H1 (cell line): ENCODE results near the gene PTGFR. TPM values are rescaled to one million over a fixed set of nuclear protein-coding genes. Genes with fewer than 3 reads are reported as not detected.

ENCODE experiments used
- CTCF ChIA-PET: fragments of 300-600 bp; sonication (Branson Sonifier 250); formaldehyde crosslinking; loops from one replicate; lab custom pipeline; 2021; ENCODE audit not compliant: partially characterized antibody; lab: Charles Lee
- POLR2A ChIA-PET: fragments of 300-600 bp; sonication (Branson Sonifier 250); formaldehyde crosslinking; loops from one replicate; lab custom pipeline; 2021; ENCODE audit warnings: inconsistent platforms; ENCODE audit not compliant: partially characterized antibody; lab: Charles Lee
- DNase-seq, 2 experiments: peaks; one replicate each; pipeline versions ENCODE4 v3.0.0 to v3.0.0-alpha.2; 2010 to 2022; ENCODE audit warnings: low spot score in 2 of 2, low read depth in 1 of 2, mixed read lengths in 1 of 2
- FAIRE-seq: peaks from 2 replicates; lab custom pipeline; 2011; peaks lifted over from hg19 to GRCh38; lab: Jason Lieb, UNC
- H2AFZ ChIP-seq: 2 replicates; pipeline ENCODE4 v1.8.1; 2012; ENCODE audit warnings: low read length, inconsistent platforms
- H2AK5ac ChIP-seq: 2 replicates; pipeline ENCODE4 v1.6.1; 2013; ENCODE audit warnings: low read depth, low read length
- H2BK120ac ChIP-seq: replicated peaks from 2 replicates; pipeline ENCODE3; 2013; ENCODE audit warnings: low read depth, low read length, inconsistent platforms
- H2BK12ac ChIP-seq: 2 replicates; pipeline ENCODE4 v1.6.1; 2013; ENCODE audit warnings: low read depth, low read length
- H2BK15ac ChIP-seq: 2 replicates; pipeline ENCODE4 v1.6.1; 2013; ENCODE audit warnings: low read length
- H2BK20ac ChIP-seq: 2 replicates; pipeline ENCODE4 v1.6.1; 2013; ENCODE audit warnings: low read length
- H2BK5ac ChIP-seq: 2 replicates; pipeline ENCODE4 v1.6.1; 2013; ENCODE audit warnings: low read depth, low read length
- H3K14ac ChIP-seq: 2 replicates; pipeline ENCODE4 v1.6.1; 2013; ENCODE audit warnings: inconsistent platforms; ENCODE audit not compliant: insufficient read length
- H3K18ac ChIP-seq: 2 replicates; pipeline ENCODE4 v1.6.1; 2013; ENCODE audit warnings: low read length; ENCODE audit errors: extremely low read depth
- H3K23ac ChIP-seq: 2 replicates; pipeline ENCODE4 v1.6.1; 2013; ENCODE audit warnings: inconsistent platforms; ENCODE audit not compliant: insufficient read length
- H3K23me2 ChIP-seq: 2 replicates; pipeline ENCODE4 v1.6.1; 2013; ENCODE audit warnings: low read depth, low read length
- H3K27ac ChIP-seq: 2 replicates; pipeline ENCODE4 v1.6.1; 2011; ENCODE audit warnings: low read depth, low read length, inconsistent platforms
- H3K27me3 ChIP-seq, 4 experiments: replicated peaks in 1 of 4; 1 replicate in 1 of 4; 2 replicates in 3 of 4; pipeline versions ENCODE4 v1.6.1 to v1.8.1; 2011 to 2013; ENCODE audit warnings: low read length in 3 of 4, mild to moderate bottlenecking in 3 of 4, inconsistent platforms in 2 of 4, mixed read lengths in 2 of 4, moderate library complexity in 1 of 4; ENCODE audit not compliant: control insufficient read depth in 3 of 4, insufficient read depth in 3 of 4; ENCODE audit errors: extremely low read depth in 1 of 4
- H3K36me3 ChIP-seq, 4 experiments: 2 replicates each; pipeline versions ENCODE4 v1.6.1 to v1.8.1; 2011 to 2013; ENCODE audit warnings: mild to moderate bottlenecking in 4 of 4, low read length in 3 of 4, moderate library complexity in 2 of 4, control low read depth in 1 of 4, inconsistent platforms in 1 of 4; ENCODE audit not compliant: insufficient read depth in 4 of 4, control insufficient read depth in 2 of 4
- H3K4ac ChIP-seq: replicated peaks from 2 replicates; pipeline ENCODE3; 2013; ENCODE audit warnings: low read length, low read depth, mixed read lengths, inconsistent platforms; ENCODE audit not compliant: insufficient read length
- H3K4me1 ChIP-seq, 4 experiments: replicated peaks in 1 of 4; 1 replicate in 1 of 4; 2 replicates in 3 of 4; pipeline versions ENCODE4 v1.6.1 to v1.8.1; 2011 to 2013; ENCODE audit warnings: low read length in 3 of 4, inconsistent platforms in 2 of 4, mixed read lengths in 1 of 4; ENCODE audit not compliant: insufficient read depth in 4 of 4, control insufficient read depth in 3 of 4
- H3K4me2 ChIP-seq, 2 experiments: 2 replicates each; pipeline versions ENCODE4 v1.6.1 to v1.8.1; 2011 to 2013; ENCODE audit warnings: low read depth in 2 of 2, low read length in 2 of 2, control low read depth in 1 of 2, inconsistent platforms in 1 of 2, mild to moderate bottlenecking in 1 of 2; ENCODE audit not compliant: insufficient read depth in 1 of 2
- H3K4me3 ChIP-seq, 4 experiments: fragments of 200-600, 300-600 bp in 1 of 4; sonication (generic), shearing (Covaris generic), sonication (Bioruptor Twin) in 1 of 4; 2 replicates each; pipeline versions ENCODE4 v1.5.1 to v1.8.1; 2011 to 2016; ENCODE audit warnings: low read length in 4 of 4, low read depth in 3 of 4, control low read depth in 2 of 4, inconsistent platforms in 2 of 4, mild to moderate bottlenecking in 2 of 4, mixed read lengths in 1 of 4, moderate library complexity in 1 of 4; ENCODE audit not compliant: insufficient read depth in 2 of 4; ENCODE audit errors: extremely low read depth in 1 of 4
- H3K56ac ChIP-seq: replicated peaks from 2 replicates; pipeline ENCODE3; 2013; ENCODE audit warnings: low read depth, mild to moderate bottlenecking, mixed read lengths, low read length, inconsistent platforms; ENCODE audit not compliant: insufficient read length
- H3K79me1 ChIP-seq: 2 replicates; pipeline ENCODE4 v1.6.1; 2013; ENCODE audit warnings: low read depth, low read length, control low read depth
- H3K79me2 ChIP-seq, 2 experiments: 2 replicates each; pipeline versions ENCODE4 v1.6.1 to v1.8.1; 2012 to 2013; ENCODE audit warnings: low read length in 2 of 2, mild to moderate bottlenecking in 2 of 2, inconsistent platforms in 1 of 2; ENCODE audit not compliant: insufficient read depth in 2 of 2, control insufficient read depth in 1 of 2
- H3K9ac ChIP-seq, 4 experiments: replicated peaks in 1 of 4; 1 replicate in 1 of 4; 2 replicates in 3 of 4; pipeline versions ENCODE4 v1.6.1 to v1.8.1; 2011 to 2013; ENCODE audit warnings: low read depth in 3 of 4, low read length in 3 of 4, control low read depth in 2 of 4, mild to moderate bottlenecking in 2 of 4, moderate library complexity in 2 of 4, inconsistent platforms in 1 of 4; ENCODE audit errors: extremely low read depth in 1 of 4
- H3K9me3 ChIP-seq, 2 experiments: 2 replicates each; pipeline versions ENCODE4 v1.6.1 to v1.8.1; 2012 to 2013; ENCODE audit warnings: mild to moderate bottlenecking in 2 of 2, moderate library complexity in 2 of 2, control low read depth in 1 of 2, inconsistent platforms in 1 of 2, low read depth in 1 of 2, low read length in 1 of 2, mixed read lengths in 1 of 2; ENCODE audit not compliant: insufficient read depth in 2 of 2
- H4K20me1 ChIP-seq, 2 experiments: replicated peaks in 1 of 2; 2 replicates each; pipeline versions ENCODE3 to v1.8.1; 2011 to 2013; ENCODE audit warnings: inconsistent platforms in 2 of 2, low read length in 2 of 2, mild to moderate bottlenecking in 1 of 2; ENCODE audit not compliant: insufficient read depth in 2 of 2, control insufficient read depth in 1 of 2
- H4K5ac ChIP-seq: 2 replicates; pipeline ENCODE4 v1.6.1; 2013; ENCODE audit warnings: low read length, low read depth, mixed read lengths, inconsistent platforms; ENCODE audit not compliant: insufficient read length
- H4K8ac ChIP-seq: 2 replicates; pipeline ENCODE4 v1.8.0; 2013; ENCODE audit warnings: mild to moderate bottlenecking, moderate library complexity, low read length, inconsistent platforms; ENCODE audit not compliant: insufficient read depth; ENCODE audit errors: extremely low read depth
- H4K91ac ChIP-seq: replicated peaks from 2 replicates; pipeline ENCODE3; 2013; ENCODE audit warnings: low read length, mixed read lengths, inconsistent platforms; ENCODE audit not compliant: insufficient read length
- ATF2 ChIP-seq: IDR thresholded peaks from 2 replicates; pipeline ENCODE4 v1.6.1; 2012; ENCODE audit warnings: low read length, inconsistent platforms
- CREB1 ChIP-seq: IDR thresholded peaks from 2 replicates; pipeline ENCODE4 v1.6.1; 2012; ENCODE audit warnings: inconsistent platforms
- KDM1A ChIP-seq: fragments of 200-600, 300-600 bp; sonication (generic); IDR thresholded peaks from 2 replicates; pipeline ENCODE4 v1.7.1; 2016; ENCODE audit warnings: mild to moderate bottlenecking, low read length, borderline replicate concordance
- SAP30 ChIP-seq: fragments of 300-600 bp; sonication (generic); IDR thresholded peaks from 2 replicates; pipeline ENCODE4 v1.7.1; 2012; ENCODE audit warnings: low read length, moderate library complexity, mild to moderate bottlenecking, inconsistent platforms; ENCODE audit not compliant: insufficient read depth, insufficient replicate concordance
- SIRT6 ChIP-seq: IDR thresholded peaks from one replicate; pipeline ENCODE4 v1.7.1; 2012; ENCODE audit warnings: low read length, inconsistent platforms
- SP2 ChIP-seq: IDR thresholded peaks from 2 replicates; pipeline ENCODE4 v1.6.1; 2012; ENCODE audit warnings: mild to moderate bottlenecking, low read length, inconsistent platforms
- TBP ChIP-seq: IDR thresholded peaks from 2 replicates; pipeline ENCODE4 v1.6.1; 2011; ENCODE audit warnings: low read depth, low read length, improper control_type of control experiment
- WGBS, 2 experiments: shearing (Covaris generic) in 1 of 2; methylation state at CpG; one replicate each; pipeline versions ENCODE4 v1.1.6 to v1.1.7; 2013 to 2015; ENCODE audit warnings: low lambda C conversion rate in 2 of 2, mixed read lengths in 2 of 2, inconsistent platforms in 1 of 2, low coverage in 1 of 2, missing lambda C conversion rate in 1 of 2; ENCODE audit not compliant: insufficient replicate concordance in 2 of 2, insufficient coverage in 1 of 2, insufficient read length in 1 of 2; ENCODE audit errors: extremely low coverage in 1 of 2, missing lambda C conversion rate in 1 of 2; 5-methylcytosine and 5-hydroxymethylcytosine counted together
- polyA plus RNA-seq, 7 experiments: library from polyadenylated mRNA; depleted of rRNA in 3 of 7; stranded (reverse) in 5 of 7; unstranded in 2 of 7; fragments of >200 nt in 5 of 7; fragments of 200-250 nt in 2 of 7; gene quantifications; 1 replicate in 5 of 7; 2 replicates in 1 of 7; 4 replicates in 1 of 7; pipeline versions ENCODE4 v1.2.1 to v1.2.3, GENCODE V29; 2011 to 2013; ENCODE audit warnings: missing spikeins in 2 of 7, mixed read lengths in 2 of 7
- total RNA-seq: library from RNA; stranded (reverse); fragmentation: NEBNext Ultra II Directional; extraction: Animal tissue kit (Norgen Biotek cat#: 25700); gene quantifications from 2 replicates; pipeline ENCODE4 v1.2.1, GENCODE V29; 2021
- TF ChIP-seq, protein P1 (sequence below): IDR thresholded peaks from 2 replicates; pipeline ENCODE4 v1.6.1; 2011; ENCODE audit warnings: low read length, improper control_type of control experiment
- TF ChIP-seq, protein P2 (sequence below): IDR thresholded peaks from 2 replicates; pipeline ENCODE4 v1.6.1; 2012; ENCODE audit warnings: inconsistent platforms
- TF ChIP-seq, protein P3 (sequence below): IDR thresholded peaks from 2 replicates; pipeline ENCODE4 v1.6.1; 2012; ENCODE audit warnings: inconsistent platforms

Gene PTGFR
- total and polyA plus RNA-seq, 2 of the 8 experiments (the other 6 are each of a cell fraction or from before 2014, with no cell fraction given): 0.02 TPM; not detected in 1

- Histone ChIP-seq H3K27me3 (no peaks in the 10 kb centered on the region), H3K36me3 (no peaks in the 10 kb centered on the region), H3K4ac (no peak overlapping the region), H2BK120ac (no peak overlapping the region), H3K4me1 (no peaks in the 10 kb centered on the region), H3K56ac (no peak overlapping the region), H2BK5ac (no peak overlapping the region), H3K4me3 (no peak overlapping the region), H2AK5ac (no peak overlapping the region), H2BK15ac (no peak overlapping the region), H4K20me1 (no peaks in the 10 kb centered on the region), H3K79me2 (no peaks in the 10 kb centered on the region), H3K18ac (no peak overlapping the region), H4K91ac (no peak overlapping the region), H3K23ac (no peak overlapping the region), H2AFZ (no peak overlapping the region), H3K9me3 (no peaks in the 10 kb centered on the region), H2BK12ac (no peak overlapping the region), H4K8ac (no peak overlapping the region), H3K14ac (no peak overlapping the region), H3K79me1 (no peaks in the 10 kb centered on the region), H4K5ac (no peak overlapping the region), H3K23me2 (no peaks in the 10 kb centered on the region), H3K27ac (no peak overlapping the region), H3K4me2 (no peak overlapping the region), H3K9ac (no peak overlapping the region), H2BK20ac (no peak overlapping the region)
- WGBS, 2 experiments: 89% methylated on average over 4 of the region's 4 CpGs; no CpG with 5 or more reads in 1 of the 2 experiments
- FAIRE-seq (no peak), DNase-seq (no peak)
- ChIA-PET CTCF (interaction anchor here (1.1 to 1.2 kb wide), 2 partner anchors 34 to 178 kb away, joined by 3 read pairs; no protein-coding TSS in a partner anchor), POLR2A (interaction anchor here (0.7 kb wide), 1 partner anchor 340 kb away, joined by 3 read pairs; no protein-coding TSS in a partner anchor)
- TF ChIP-seq, protein P1, sequence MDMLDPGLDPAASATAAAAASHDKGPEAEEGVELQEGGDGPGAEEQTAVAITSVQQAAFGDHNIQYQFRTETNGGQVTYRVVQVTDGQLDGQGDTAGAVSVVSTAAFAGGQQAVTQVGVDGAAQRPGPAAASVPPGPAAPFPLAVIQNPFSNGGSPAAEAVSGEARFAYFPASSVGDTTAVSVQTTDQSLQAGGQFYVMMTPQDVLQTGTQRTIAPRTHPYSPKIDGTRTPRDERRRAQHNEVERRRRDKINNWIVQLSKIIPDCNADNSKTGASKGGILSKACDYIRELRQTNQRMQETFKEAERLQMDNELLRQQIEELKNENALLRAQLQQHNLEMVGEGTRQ: no peak
- TF ChIP-seq SP2: no peak
- TF ChIP-seq CREB1: no peak
- TF ChIP-seq KDM1A: no peak
- no peak for TF ChIP-seq SIRT6
- TF ChIP-seq, protein P2, sequence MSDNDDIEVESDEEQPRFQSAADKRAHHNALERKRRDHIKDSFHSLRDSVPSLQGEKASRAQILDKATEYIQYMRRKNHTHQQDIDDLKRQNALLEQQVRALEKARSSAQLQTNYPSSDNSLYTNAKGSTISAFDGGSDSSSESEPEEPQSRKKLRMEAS: no peak
- TF ChIP-seq ATF2: no peak
- no peak for TF ChIP-seq TBP
- TF ChIP-seq, protein P3, sequence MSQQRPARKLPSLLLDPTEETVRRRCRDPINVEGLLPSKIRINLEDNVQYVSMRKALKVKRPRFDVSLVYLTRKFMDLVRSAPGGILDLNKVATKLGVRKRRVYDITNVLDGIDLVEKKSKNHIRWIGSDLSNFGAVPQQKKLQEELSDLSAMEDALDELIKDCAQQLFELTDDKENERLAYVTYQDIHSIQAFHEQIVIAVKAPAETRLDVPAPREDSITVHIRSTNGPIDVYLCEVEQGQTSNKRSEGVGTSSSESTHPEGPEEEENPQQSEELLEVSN: no peak
- TF ChIP-seq SAP30: no peak
These were observed 28.7 kb downstream of the PTGFR start for GRCh38 chr1:78519446-78519845.
